H1 (cell line): Measurements from ENCODE around the gene PSMD3. TPM values are rescaled to one million over a fixed set of nuclear protein-coding genes. Genes with fewer than 3 reads are reported as not detected.
A peak's percentile ranks its signal among the peaks of the same experiment; 100 is the strongest.

Experiments
- BCL11A ChIP-seq, 2 experiments: IDR thresholded peaks; one replicate each; pipeline ENCODE4 v1.6.1; 2011; ENCODE audit warnings: low read depth in 2 of 2, low read length in 2 of 2, mild to moderate bottlenecking in 2 of 2
- CTCF ChIP-seq, 3 experiments: IDR thresholded peaks; 1 replicate in 2 of 3; 2 replicates in 1 of 3; pipeline versions ENCODE4 v1.5.1 to v1.6.1; 2011; ENCODE audit warnings: low read length in 3 of 3, mild to moderate bottlenecking in 3 of 3, inconsistent platforms in 2 of 3, low read depth in 1 of 3, moderate library complexity in 1 of 3; ENCODE audit not compliant: insufficient read depth in 1 of 3; ENCODE audit errors: control extremely low read depth in 1 of 3
- KDM1A ChIP-seq: fragments of 200-600, 300-600 bp; sonication (generic); IDR thresholded peaks from 2 replicates; pipeline ENCODE4 v1.7.1; 2016; ENCODE audit warnings: mild to moderate bottlenecking, low read length, borderline replicate concordance
- POLR2AphosphoS5 ChIP-seq: IDR thresholded peaks from 2 replicates; pipeline ENCODE4 v1.6.1; 2011; ENCODE audit warnings: low read depth, low read length
- SIX5 ChIP-seq: IDR thresholded peaks from 2 replicates; pipeline ENCODE4 v1.6.1; 2011; ENCODE audit warnings: mild to moderate bottlenecking, low read depth, low read length
- TAF1 ChIP-seq: IDR thresholded peaks from 2 replicates; pipeline ENCODE4 v1.6.1; 2011; ENCODE audit warnings: mild to moderate bottlenecking, low read depth, low read length
- YY1 ChIP-seq: IDR thresholded peaks from 2 replicates; pipeline ENCODE4 v1.6.1; 2011; ENCODE audit warnings: low read depth, mild to moderate bottlenecking, low read length
- polyA plus RNA-seq, 7 experiments: library from polyadenylated mRNA; depleted of rRNA in 3 of 7; stranded (reverse) in 5 of 7; unstranded in 2 of 7; fragments of >200 nt in 5 of 7; fragments of 200-250 nt in 2 of 7; gene quantifications; 1 replicate in 5 of 7; 2 replicates in 1 of 7; 4 replicates in 1 of 7; pipeline versions ENCODE4 v1.2.1 to v1.2.3, GENCODE V29; 2011 to 2013; ENCODE audit warnings: missing spikeins in 2 of 7, mixed read lengths in 2 of 7
- total RNA-seq: library from RNA; stranded (reverse); fragmentation: NEBNext Ultra II Directional; extraction: Animal tissue kit (Norgen Biotek cat#: 25700); gene quantifications from 2 replicates; pipeline ENCODE4 v1.2.1, GENCODE V29; 2021
- TF ChIP-seq, protein P1 (sequence below): fragments of 300-600 bp; sonication (generic); IDR thresholded peaks from 2 replicates; pipeline ENCODE4 v1.7.1; 2012; ENCODE audit warnings: low read length, moderate library complexity, mild to moderate bottlenecking, inconsistent platforms; ENCODE audit not compliant: insufficient replicate concordance

The PSMD3 gene
- total and polyA plus RNA-seq, 2 of the 8 experiments (the other 6 are each of a cell fraction or from before 2014, with no cell fraction given), result 151 to 198 TPM

DNA sequence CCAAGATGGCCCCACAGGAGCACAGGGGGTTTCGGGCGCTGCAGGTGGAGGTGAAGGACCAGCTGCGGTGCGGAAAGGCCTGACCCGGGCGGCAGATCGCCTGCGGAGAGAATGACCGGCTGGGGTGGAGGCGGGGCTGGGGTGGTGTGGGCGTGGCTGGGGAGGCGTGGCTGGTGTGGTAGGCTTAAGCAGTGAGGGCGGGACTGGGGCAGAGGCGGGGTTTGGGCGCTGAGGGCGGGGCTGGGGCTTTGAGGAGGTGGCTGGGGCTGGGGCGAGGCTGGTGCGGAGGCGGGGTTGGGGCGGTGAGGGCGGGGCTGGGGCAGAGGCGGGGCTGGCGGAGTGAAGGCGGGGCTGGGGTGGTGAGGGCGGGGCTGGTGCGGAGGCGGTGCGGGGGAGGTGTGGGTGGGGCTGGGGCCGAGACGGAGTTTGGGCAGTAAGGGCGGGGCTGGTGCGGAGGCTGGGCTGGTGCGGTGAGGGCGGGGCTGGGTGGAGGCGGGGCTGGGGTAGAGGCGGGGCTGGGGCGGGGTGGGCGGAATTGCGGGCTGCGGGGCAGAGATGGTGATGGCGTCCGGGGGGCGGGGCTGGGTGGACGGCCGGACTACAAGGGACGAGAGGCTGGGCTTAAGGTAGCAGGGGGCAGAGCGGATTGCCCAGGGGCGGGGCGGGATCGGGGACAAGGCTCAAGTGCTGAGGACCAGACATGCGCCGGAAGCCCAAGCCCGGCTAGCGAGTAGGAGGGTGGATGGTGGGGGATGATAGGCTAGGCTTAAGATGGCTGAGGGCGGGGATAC is 27.7 kb upstream of the PSMD3 start (continued):
- TF ChIP-seq, protein P1, sequence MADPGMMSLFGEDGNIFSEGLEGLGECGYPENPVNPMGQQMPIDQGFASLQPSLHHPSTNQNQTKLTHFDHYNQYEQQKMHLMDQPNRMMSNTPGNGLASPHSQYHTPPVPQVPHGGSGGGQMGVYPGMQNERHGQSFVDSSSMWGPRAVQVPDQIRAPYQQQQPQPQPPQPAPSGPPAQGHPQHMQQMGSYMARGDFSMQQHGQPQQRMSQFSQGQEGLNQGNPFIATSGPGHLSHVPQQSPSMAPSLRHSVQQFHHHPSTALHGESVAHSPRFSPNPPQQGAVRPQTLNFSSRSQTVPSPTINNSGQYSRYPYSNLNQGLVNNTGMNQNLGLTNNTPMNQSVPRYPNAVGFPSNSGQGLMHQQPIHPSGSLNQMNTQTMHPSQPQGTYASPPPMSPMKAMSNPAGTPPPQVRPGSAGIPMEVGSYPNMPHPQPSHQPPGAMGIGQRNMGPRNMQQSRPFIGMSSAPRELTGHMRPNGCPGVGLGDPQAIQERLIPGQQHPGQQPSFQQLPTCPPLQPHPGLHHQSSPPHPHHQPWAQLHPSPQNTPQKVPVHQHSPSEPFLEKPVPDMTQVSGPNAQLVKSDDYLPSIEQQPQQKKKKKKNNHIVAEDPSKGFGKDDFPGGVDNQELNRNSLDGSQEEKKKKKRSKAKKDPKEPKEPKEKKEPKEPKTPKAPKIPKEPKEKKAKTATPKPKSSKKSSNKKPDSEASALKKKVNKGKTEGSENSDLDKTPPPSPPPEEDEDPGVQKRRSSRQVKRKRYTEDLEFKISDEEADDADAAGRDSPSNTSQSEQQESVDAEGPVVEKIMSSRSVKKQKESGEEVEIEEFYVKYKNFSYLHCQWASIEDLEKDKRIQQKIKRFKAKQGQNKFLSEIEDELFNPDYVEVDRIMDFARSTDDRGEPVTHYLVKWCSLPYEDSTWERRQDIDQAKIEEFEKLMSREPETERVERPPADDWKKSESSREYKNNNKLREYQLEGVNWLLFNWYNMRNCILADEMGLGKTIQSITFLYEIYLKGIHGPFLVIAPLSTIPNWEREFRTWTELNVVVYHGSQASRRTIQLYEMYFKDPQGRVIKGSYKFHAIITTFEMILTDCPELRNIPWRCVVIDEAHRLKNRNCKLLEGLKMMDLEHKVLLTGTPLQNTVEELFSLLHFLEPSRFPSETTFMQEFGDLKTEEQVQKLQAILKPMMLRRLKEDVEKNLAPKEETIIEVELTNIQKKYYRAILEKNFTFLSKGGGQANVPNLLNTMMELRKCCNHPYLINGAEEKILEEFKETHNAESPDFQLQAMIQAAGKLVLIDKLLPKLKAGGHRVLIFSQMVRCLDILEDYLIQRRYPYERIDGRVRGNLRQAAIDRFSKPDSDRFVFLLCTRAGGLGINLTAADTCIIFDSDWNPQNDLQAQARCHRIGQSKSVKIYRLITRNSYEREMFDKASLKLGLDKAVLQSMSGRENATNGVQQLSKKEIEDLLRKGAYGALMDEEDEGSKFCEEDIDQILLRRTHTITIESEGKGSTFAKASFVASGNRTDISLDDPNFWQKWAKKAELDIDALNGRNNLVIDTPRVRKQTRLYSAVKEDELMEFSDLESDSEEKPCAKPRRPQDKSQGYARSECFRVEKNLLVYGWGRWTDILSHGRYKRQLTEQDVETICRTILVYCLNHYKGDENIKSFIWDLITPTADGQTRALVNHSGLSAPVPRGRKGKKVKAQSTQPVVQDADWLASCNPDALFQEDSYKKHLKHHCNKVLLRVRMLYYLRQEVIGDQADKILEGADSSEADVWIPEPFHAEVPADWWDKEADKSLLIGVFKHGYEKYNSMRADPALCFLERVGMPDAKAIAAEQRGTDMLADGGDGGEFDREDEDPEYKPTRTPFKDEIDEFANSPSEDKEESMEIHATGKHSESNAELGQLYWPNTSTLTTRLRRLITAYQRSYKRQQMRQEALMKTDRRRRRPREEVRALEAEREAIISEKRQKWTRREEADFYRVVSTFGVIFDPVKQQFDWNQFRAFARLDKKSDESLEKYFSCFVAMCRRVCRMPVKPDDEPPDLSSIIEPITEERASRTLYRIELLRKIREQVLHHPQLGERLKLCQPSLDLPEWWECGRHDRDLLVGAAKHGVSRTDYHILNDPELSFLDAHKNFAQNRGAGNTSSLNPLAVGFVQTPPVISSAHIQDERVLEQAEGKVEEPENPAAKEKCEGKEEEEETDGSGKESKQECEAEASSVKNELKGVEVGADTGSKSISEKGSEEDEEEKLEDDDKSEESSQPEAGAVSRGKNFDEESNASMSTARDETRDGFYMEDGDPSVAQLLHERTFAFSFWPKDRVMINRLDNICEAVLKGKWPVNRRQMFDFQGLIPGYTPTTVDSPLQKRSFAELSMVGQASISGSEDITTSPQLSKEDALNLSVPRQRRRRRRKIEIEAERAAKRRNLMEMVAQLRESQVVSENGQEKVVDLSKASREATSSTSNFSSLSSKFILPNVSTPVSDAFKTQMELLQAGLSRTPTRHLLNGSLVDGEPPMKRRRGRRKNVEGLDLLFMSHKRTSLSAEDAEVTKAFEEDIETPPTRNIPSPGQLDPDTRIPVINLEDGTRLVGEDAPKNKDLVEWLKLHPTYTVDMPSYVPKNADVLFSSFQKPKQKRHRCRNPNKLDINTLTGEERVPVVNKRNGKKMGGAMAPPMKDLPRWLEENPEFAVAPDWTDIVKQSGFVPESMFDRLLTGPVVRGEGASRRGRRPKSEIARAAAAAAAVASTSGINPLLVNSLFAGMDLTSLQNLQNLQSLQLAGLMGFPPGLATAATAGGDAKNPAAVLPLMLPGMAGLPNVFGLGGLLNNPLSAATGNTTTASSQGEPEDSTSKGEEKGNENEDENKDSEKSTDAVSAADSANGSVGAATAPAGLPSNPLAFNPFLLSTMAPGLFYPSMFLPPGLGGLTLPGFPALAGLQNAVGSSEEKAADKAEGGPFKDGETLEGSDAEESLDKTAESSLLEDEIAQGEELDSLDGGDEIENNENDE, result no peak
- TF ChIP-seq TAF1 (peak; percentile 73), POLR2AphosphoS5 (peak; percentile 41; the same call in 1 of the 2 replicates), SIX5 (no peak), CTCF (IDR thresholded peaks at IDR 0.05; ENCODE audit: control extremely low read depth in 1 of 3, insufficient read depth in 1 of 3, low read depth in 1 of 3, low read length in 3 of 3) (no peak), KDM1A (no peak), BCL11A (IDR thresholded peaks at IDR 0.05; ENCODE audit: low read depth in 2 of 2, low read length in 2 of 2) (no peak), YY1 (peak; percentile 51; the same call in 1 of the 2 replicates)
